Loucy (cell line): Measurements from ENCODE around the gene ATRAID.

Experiments used
- EZH2phosphoT487 ChIP-seq: fragments of 200-600 bp; IDR thresholded peaks from 2 replicates; pipeline ENCODE4 v1.6.1; 2018; ENCODE audit warnings: antibody characterized with exemption, mild to moderate bottlenecking, moderate library complexity, borderline replicate concordance
- TF ChIP-seq, protein P1 (sequence below): fragments of 200-600 bp; sonication (generic); conservative IDR thresholded peaks from 2 replicates; pipeline ENCODE4 v1.5.1; 2014; ENCODE audit warnings: mild to moderate bottlenecking, antibody characterized with exemption, low read length

DNA sequence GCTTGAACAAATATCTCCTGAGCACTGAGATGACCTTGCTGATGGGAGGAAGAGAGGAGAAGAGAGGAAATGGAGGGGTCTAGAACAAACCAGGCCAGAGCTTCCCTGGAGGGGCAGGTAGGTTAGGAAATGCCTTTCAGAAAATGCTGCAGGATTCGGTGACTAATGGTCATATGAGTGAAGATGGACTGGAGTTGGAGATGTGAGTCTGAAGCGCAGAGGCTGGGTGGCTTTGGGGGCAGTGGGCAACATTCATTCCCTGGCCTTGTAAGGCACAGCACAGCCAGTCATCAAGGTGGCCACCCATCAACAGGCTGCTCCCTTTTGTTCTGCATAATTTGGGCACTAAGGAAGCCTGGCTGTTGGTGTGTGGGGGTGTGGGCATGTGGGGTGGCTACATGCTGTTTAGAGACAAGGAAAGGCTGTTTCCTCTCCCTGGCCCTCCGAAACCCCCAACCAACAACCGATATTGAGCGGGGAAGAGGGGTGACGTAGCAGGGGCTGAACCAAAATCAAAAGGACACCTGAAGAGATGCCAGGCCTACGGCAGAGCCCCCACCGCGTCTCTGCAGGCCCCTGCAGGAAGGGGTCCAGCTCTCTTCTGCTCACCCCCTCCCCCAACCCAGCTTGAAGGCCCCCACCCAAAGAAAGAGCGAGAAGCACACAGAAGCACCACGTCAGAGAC, 49.5 kb downstream of the ATRAID start:
- TF ChIP-seq, protein P1, sequence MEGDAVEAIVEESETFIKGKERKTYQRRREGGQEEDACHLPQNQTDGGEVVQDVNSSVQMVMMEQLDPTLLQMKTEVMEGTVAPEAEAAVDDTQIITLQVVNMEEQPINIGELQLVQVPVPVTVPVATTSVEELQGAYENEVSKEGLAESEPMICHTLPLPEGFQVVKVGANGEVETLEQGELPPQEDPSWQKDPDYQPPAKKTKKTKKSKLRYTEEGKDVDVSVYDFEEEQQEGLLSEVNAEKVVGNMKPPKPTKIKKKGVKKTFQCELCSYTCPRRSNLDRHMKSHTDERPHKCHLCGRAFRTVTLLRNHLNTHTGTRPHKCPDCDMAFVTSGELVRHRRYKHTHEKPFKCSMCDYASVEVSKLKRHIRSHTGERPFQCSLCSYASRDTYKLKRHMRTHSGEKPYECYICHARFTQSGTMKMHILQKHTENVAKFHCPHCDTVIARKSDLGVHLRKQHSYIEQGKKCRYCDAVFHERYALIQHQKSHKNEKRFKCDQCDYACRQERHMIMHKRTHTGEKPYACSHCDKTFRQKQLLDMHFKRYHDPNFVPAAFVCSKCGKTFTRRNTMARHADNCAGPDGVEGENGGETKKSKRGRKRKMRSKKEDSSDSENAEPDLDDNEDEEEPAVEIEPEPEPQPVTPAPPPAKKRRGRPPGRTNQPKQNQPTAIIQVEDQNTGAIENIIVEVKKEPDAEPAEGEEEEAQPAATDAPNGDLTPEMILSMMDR = no peak
- TF ChIP-seq EZH2phosphoT487 = no peak
